HG03457 (cell line): Measurements from ENCODE around the gene HTD2.
"Not testable (repeated sequence)": the region's sequence is repeated elsewhere in the genome, so short reads cannot be mapped to it uniquely, and the experiment has no call there.

ENCODE experiments used
- ATAC-seq: cut with Tn5 transposase; IDR thresholded peaks from one replicate; pipeline ENCODE4 v1.9.1; 2021; ENCODE audit warnings: moderate number of reproducible peaks; ENCODE audit not compliant: unreplicated experiment

The HTD2 gene

DNA sequence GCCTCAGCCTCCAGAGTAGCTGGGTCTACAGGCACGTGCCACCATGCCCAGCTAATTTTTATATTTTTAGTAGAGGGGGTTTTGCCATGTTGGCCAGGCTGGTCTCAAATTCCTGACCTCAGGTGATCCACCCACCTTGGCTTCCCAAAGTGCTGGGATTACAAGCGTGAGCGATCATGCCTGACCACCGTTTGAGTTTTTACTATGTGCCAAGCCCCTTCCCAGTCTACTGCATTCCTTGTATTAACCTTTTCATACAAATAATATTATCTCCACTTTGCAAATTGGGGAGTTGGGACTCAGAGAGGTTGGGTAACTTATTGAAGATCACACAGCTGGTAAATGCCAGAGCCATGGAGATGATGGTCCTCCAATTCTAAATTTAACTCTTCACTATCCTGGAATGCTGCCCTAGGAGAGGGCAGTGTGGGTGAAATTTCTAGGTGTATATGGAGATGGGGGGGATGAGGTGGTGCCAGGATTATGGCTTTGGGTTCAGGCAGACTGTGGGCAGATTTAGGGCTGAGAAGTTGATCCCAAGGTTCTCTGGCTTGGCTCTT lies 25.4 kb downstream of the HTD2 start:
- no peak for ATAC-seq

GRCh38 chr3:58332575-58333188 lies 26.4 kb downstream of the HTD2 start, which contains the start of gene PXK:
Gene PXK (plus strand): TSS chr3:58332892. CDS start chr3:58332989, 97 bp downstream.
- ATAC-seq = peak; percentile 89

GRCh38 chr3:58333206-58334012 lies 27.1 kb downstream of the HTD2 start:
- ATAC-seq = peak; percentile 29

DNA sequence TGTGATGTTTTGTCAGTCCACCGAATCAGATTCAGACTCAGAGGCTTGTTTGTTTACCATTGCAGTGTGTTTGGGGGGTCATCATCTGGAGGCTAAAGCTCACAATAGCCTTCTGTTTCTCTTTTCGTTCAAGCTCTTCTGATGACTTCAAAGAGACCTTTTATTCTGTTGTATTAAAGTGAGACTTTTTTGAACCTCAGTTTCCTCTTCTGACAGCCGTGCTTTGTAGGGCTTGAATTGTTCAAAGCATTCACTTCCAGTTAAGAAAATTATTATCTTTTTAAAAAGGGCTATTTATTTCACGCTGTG lies 27.6 kb downstream of the HTD2 start:
- no peak for ATAC-seq

DNA sequence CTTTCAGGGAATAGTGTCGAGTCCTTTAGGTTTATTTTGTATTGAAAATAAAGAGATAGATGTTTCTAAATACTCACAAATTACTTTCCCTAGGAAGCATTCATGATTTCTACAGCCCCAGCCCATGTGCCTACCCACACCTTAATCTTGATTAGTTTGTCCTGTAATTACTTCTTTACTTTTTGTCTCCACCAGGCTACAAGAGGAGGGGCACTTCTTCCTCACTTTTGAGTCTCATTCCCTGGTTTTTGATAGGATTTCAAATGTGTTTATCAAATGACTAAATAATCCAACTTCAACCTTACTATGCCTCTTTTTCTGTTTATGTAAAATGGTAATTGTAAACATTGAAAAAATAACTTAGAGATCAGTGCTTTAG lies 28.2 kb downstream of the HTD2 start:
- no peak for ATAC-seq

- no peak for ATAC-seq
Measured at GRCh38 chr3:58335652-58335947, 29.3 kb downstream of the HTD2 start.

GRCh38 chr3:58336135-58336882 lies 30.0 kb downstream of the HTD2 start:
- ATAC-seq = no peak

DNA sequence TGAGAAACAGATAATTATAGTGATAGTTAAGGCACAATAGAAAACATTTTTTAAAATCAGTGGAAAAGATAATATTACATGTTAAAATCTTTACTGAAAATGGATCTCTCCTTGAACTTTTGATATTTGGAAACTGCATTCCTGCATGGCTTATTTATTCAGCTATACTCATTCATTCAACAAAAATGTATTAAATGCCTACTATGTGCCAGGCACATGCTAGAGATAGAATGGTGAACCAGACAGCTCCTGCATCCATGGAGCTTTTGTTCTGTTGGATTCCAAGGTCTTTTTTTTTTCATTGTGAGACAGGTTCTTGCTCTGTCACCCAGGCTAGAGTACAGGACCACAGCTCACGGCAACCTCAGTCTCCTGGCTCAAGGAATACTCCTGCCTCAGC lies 30.9 kb downstream of the HTD2 start:
- no peak for ATAC-seq

GRCh38 chr3:58339146-58339545 lies 32.8 kb downstream of the HTD2 start:
- not testable (repeated sequence) for ATAC-seq

GRCh38 chr3:58340594-58341244 lies 34.4 kb downstream of the HTD2 start:
- ATAC-seq = no peak

- no peak for ATAC-seq
Measured at GRCh38 chr3:58341376-58341775, 35.1 kb downstream of the HTD2 start.

GRCh38 chr3:58342676-58343075 lies 36.4 kb downstream of the HTD2 start:
- no peak for ATAC-seq

DNA sequence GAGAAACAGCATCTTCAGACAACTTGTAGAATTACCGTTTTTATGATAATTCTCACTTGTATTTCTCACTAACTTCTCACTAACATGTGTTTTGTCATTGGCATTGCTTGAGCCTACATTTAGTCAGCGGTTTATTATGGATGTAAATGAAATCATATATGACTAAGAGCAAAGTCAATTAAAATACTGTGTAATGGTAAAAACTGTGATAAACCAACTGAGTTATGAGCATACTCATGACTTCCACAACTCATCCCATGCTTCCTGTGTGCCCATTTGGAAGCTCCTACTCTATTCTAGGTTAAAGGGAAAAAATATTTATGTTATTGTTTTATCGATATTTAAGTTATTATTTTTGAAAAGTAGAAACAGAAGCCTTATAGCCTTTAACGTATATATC lies 39.1 kb downstream of the HTD2 start:
- ATAC-seq = no peak

- no peak for ATAC-seq
Measured at GRCh38 chr3:58346368-58346767, 40.0 kb downstream of the HTD2 start.

DNA sequence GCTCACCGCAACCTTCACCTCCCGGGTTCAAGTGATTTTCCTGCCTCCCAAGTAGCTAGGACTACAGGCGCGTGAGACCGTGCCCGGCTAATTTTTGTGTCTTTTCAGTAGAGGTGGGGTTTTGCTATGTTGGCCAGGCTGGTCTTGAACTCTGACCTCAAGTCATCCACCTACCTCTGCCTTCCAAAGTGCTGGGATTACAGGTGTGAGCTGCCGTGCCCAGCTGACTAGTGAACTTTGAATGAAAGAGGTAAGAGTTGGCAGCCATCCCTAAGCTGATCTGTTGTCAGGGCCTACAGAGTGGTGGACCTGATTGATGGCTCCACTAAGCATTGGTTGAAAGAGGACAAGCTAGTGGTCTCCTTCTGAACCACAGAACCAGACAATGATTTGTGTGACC lies 41.7 kb downstream of the HTD2 start:
- no peak for ATAC-seq

DNA sequence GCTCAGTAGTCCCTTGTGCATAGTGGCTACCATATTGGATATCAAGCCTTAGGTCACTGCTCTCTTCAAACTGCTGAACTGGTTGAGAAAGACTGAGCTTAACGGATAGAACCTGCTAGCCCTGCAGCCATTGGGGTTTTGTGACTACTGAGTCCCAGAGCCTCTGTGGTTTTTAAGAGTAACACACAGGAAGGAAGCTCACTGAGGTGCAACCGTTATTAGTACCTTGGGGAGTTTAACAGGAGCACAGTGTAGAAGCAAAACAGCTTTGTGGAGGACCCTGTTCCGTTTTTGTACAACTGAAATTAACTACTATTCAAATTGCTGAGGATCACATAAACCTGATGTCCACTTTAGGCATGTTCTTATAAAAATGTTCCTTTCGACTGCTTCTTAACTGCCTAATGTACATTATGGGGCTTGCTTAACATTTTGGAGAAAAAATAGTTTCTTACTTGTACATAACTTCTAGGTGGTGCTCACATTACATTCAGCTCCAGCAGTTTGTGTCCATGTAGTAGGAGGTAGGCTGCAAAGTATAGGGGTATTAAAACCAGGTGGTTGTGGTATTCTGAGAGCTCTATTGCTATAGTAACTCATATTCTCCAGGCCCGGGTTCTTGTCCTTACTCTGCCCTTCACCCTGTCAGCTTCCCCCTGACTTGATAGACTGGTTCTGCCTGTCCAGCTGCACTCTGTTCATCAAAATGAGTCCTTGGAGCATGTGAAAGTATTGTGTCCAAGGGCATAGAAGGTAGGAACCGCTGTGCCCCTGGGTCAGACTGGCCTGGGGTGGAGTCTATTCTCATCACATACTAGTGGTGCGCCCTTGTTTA lies 43.7 kb downstream of the HTD2 start:
- ATAC-seq = peak; percentile 89

DNA sequence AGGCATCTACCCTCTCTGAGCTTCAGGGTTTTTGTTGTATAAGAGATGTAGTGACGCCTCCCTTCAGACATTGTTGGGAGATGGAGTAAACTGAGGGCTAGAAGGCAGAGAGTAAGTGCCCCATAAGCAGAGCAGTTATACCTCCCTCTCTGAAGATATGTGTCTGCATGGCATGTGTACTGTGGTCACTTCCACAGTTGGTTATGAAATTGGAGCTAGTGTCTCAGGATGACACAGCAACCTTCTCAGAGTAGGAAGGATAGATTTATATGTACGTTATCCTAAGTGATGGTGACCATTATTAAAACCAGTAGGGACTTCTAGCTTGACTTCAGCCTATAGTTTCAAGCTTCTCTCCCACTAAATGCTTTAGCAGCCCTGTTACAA lies 44.3 kb downstream of the HTD2 start:
- ATAC-seq = no peak

- ATAC-seq = no peak
Measured at GRCh38 chr3:58351920-58352319, 45.6 kb downstream of the HTD2 start.

DNA sequence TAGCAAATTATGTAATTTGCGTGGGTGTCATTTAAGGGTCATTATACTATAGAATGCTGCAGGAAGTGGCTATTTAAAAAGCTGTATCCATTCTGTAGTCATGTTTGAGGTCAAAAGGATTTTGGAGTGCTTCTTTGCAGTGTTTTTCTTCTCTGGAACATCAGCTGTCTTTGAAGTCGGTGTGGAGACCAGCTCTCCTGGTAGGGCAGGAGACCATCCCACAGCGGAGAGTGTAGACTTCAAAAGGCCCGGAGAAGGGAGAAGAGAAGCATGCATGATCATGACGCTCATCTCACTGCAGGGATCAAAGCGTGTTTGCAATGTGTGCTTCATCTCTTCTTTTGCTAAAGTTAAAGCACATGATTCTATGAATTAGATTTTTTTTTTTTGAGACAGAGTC lies 46.3 kb downstream of the HTD2 start:
- no peak for ATAC-seq

DNA sequence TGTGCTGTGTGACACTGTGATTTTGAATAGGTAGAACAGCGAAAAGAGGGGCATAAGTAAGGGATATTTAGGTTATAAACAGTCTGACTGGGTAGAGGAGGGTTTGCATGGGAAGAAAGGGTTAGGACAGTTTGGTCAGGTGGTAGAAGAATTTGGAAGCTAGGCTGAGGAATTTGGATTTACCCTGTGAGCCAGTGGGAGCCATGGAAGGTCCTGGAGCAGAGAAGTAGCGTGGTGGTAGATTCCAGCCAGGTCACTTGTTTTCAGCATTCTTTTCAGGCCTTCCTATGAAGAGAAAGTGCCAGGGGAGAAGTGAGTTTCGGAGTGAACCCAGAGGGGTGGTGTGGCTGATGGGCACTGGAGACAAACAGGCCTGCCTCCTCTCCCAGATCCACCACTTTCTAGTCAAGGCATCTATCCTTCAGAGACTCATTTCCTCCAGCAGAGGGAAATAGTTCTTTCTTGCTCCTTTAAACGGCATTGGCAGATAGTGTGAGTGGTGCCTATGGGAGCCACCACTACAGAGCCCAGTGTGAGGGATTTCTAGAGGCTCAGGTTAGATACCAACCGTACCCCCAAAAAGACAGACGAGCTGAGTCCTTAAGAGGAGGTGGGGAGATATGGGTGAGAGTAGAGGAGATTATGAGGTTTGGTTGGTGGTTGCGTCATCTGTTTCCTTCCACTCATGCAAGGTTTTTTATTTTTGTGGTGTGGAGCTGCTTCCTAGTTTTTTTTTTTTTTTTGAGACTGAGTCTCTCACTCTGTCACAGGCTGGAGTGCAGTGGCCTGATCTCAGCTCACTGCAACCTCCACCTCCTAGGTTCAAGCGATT lies 47.6 kb downstream of the HTD2 start:
- ATAC-seq = no peak
